ENCODE data around the gene DDX19B.
"Not testable (repeated sequence)": the region's sequence is repeated elsewhere in the genome, so short reads cannot be mapped to it uniquely, and the experiment has no call there.

DDX19B gene

DNA sequence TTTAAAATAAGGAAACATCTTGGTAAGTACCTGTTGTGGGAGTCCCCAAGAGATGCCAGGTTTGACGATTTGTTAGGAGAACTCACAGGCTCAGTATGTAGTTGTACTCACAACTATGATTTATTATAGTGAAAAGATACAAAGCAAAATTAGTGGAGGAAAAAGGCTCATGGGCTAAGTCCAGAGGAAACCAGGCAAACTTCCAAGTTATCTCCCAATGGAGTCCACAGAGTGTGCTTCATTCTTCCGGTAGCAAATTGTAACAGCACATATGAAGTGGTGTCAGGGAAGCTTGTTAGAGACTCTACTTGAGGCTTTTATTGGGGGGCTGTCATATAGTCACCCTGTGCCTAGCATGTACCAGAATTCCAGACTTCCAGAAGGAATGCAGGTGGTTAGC is 50.0 kb downstream of the DDX19B start:
- no peak for DNase-seq (ENCODE audit: low read depth in 2 of 2, low spot score in 1 of 2)

DNA sequence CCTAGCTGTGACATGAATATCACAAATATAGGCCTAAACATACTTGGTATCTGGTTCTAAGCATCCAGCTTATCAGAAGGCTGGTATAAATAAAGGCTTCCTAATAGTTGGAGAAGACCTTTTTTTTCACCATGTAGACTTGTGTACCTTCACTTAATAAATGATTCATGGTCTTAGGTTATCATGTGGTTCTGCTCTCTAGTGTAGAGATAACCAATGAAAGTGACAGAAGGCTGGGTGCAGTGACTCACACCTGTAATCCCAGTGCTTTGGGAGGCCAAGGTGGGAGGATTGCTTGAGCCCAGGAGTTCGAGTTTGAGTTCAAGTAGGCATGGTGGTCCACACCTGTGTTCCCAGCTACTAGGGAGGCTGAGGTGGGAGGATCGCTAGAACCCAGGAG is 50.8 kb downstream of the DDX19B start:
- no peak for DNase-seq (ENCODE audit: low read depth in 2 of 2, low spot score in 1 of 2)

GRCh38 chr16:70359552-70359951 is 60.6 kb downstream of the DDX19B start:
- no peak for DNase-seq (ENCODE audit: low read depth in 2 of 2, low spot score in 1 of 2)

DNA sequence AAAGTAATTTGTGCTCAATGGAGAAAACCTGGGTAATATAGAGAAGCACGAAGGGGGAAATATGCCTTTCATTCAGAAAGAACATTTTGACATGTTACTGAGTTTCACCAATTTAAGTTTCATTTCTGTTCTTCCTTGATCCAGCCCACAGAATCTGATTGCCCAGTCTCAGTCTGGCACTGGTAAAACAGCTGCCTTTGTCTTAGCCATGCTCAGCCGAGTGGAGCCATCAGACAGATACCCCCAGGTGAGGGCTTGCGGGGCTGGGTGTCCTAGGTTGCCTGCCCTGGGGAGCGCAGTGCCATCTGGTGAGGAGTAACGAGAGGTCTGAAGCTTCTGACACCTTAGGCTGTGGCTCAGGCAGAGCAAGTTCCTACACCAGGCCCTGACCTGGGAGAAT is 65.4 kb downstream of the DDX19B start:
- DNase-seq (ENCODE audit: low read depth in 2 of 2, low spot score in 1 of 2) = no peak

- not testable (repeated sequence) for DNase-seq (ENCODE audit: low read depth in 2 of 2, low spot score in 1 of 2)
These were observed 71.2 kb downstream of the DDX19B start for GRCh38 chr16:70370145-70370544.

DNA sequence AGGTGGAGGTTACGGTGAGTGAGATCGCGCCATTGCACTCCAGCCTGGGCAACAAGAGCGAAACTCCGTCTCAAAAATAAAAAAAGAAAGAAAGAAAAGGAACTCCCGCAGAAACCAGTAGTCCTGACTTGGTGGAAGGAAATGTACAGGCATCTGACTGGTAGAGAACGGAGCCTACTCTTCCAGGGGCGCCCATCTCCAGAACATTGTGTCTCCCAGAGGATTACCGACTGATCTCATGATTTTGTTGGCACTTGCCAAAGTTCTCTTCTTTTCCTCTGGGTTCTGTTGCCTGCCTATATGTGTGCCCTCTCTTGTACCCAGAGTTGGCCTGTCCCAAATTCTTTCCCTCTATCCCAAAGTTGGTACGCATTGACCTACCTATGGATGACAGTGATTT is 71.9 kb downstream of the DDX19B start:
- no peak for DNase-seq (ENCODE audit: low read depth in 2 of 2, low spot score in 1 of 2)

DNA sequence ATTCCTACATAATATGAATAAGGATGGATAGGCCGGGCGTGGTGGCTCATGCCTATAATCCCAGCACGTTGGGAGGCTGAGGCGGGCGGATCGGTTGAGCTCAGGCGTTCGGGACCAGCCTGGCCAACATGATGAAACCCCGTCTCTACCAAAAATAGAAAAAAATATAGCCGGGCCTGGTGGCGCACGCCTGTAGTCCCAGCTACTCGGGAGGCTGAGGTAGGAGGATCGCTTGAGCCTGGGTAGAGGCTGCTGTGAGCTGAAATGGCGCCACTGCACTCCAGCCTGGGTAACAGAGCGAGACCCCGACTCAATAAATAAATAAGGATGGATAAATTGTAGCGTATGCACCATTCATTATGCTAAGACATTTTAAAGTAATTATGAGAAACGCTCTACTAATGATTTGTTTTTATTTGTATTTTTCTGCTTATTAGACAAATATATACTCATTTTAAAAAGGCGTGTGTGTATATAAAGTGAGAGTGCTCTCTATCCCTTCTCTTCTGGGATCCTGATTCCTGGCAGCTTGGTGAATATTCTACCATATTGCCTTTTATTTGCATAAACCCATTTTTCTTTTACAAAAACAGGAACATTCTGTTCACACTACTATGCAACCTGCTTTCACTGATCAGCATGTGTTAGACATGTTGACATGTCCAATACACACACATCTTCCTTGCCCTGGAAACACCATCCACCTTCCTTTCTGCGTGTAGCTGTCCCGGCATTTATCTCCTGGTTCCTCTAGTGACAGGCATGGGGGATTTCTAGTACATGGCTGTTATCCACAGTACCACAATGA is 74.1 kb downstream of the DDX19B start:
- no peak for DNase-seq (ENCODE audit: low read depth in 2 of 2, low spot score in 1 of 2)

GRCh38 chr16:70374213-70374612 is 75.2 kb downstream of the DDX19B start:
- DNase-seq (ENCODE audit: low read depth in 2 of 2, low spot score in 1 of 2) = no peak

GRCh38 chr16:70375636-70376611 is 76.9 kb downstream of the DDX19B start:
- DNase-seq (ENCODE audit: low read depth in 2 of 2, low spot score in 1 of 2) = no peak

DNA sequence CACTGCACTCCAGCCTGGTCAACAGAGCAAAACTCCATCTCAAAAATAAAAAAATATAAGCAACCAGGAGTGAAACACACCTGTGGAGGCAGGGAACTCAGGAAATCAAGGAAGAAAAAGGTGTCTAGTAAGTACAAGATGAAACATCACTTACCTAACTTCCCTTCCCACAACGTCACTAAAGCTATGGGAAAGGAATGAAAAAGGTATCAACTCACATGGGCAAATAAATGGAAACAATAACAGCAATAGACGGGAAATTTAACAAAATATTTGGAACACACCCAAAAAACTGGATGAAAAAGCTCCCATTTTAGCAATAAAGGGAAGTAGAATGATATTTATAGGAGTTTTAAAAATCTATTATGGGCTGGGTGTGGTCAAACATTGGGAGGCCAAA is 78.8 kb downstream of the DDX19B start:
- no peak for DNase-seq (ENCODE audit: low read depth in 2 of 2, low spot score in 1 of 2)

GRCh38 chr16:70378869-70379493 is 80.0 kb downstream of the DDX19B start:
- no peak for DNase-seq (ENCODE audit: low read depth in 2 of 2, low spot score in 1 of 2)

DNA sequence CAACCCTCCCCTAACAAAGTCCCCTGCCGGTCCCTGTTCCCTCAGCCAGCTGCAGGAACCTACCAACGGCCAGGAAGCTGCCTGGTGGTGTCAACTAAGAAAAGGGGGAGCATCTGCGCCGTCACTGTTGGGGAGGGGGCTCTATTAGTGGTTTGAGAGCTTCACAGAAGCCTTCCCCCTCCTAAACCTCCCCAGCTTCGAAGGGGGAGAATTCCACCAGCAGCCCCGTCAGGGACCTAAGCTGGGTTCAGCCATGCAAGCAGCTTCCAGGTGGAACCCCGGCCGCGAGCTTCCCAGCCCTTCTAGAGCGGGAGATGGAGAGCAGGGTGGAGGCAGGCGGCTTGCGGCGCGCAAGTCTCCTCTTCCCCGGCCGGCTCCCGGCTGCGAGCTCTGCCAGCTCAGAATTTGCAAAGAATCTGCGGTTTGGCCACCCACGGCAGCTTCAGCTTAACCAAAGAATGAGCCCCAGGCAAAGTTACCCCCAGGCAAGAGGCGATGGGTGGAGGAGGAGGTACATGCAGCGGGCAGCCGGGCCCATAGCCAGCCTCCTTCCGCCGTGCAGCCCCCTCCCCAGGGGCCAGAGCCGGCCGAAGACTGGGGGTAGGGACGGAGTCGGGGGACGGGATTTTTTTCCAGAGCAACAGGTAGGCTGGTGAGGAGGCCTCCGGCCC is 81.4 kb downstream of the DDX19B start:
- DNase-seq (ENCODE audit: low read depth in 2 of 2, low spot score in 1 of 2) = peak; percentile 42

GRCh38 chr16:70380919-70381603 is 82.1 kb downstream of the DDX19B start:
- peak; percentile 86 to 92 for DNase-seq (ENCODE audit: low read depth in 2 of 2, low spot score in 1 of 2)

DNA sequence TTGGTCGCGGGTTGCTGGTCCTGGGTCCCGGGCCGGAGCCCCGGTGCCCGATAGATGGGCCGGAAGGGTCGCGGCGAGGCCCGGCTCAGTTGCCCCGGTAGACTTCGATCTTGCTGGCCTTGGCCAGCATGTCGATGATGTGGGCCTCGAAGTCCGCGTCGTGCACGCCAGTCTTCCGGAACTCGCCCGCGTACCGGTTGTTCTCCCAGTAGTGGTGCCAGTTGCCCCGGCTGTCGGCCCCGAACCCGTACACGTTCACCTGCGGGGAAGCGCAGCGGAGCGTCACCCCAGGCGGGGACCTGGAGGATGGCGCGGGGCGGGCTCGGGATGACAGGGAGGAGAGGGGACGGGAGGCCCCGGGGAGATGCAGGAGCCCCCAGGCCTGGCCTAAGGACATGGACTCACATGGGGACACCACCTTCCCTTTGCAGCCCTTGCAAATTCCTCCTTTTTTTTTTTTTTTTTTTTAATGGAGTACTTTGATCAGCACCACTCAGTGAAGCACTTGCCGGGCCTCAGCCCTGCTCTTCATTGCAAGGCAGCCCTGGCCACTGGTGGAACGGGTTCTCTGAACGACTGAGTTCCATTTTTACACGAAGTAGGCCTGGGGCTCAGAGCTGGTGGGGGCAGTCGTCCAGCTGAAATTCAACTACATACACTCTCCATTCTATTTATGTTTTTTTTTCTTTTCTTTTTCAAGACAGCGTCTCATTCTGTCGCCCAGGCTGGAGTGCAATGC is 82.8 kb downstream of the DDX19B start:
- DNase-seq (ENCODE audit: low read depth in 2 of 2, low spot score in 1 of 2) = no peak

- DNase-seq (ENCODE audit: low read depth in 2 of 2, low spot score in 1 of 2) = no peak
These were observed 84.5 kb downstream of the DDX19B start for GRCh38 chr16:70383421-70383960.

Measured in stimulated activated CD8-positive, alpha-beta memory T cell treated with anti-CD3 and anti-CD28 coated beads, Interleukin-4, amount 100 ng/mL, for 1 hour (primary cell).